OCI-M1 (cell line): ENCODE results near the gene RNF212.

Experiments used
- DNase-seq: peaks from one replicate; lab custom pipeline; 2025; lab: John Stamatoyannopoulos, UW

RNF212 gene

DNA sequence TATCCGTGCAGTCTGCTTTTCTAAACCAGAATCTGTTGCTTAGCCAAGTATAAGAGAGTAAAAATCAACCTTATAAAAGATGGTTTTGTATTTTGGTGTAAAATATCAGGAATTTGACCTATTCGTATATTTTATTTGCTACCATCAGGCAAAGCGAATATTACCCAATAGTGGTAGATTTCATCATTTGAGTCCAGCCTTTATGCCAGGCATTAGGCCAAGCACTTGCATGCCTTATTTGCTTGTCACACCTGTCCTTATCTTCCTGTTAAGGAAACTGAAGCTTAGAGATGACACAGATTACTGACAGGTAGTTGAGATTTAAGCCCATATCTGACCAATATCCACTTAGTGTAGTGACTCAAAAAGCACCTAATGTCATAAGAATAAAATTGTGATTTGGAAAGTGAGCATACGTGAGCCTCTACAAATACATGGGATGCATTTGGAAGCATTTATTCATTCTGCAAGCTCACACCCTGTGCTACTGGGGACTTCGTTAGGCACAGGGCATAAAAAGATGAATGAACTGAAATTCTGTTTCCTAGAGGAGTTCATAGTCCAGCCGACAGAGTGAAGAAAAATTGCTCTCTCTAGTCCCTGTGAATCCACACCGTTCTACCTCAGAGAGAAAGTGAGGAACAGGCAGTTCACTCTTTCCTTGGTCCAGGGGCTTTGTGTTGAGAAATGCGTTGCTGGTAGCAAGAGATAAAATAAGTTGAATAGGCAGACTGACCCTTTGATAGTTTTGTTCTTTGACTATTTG lies 2.3 kb upstream of the RNF212 start:
- DNase-seq: no peak

DNA sequence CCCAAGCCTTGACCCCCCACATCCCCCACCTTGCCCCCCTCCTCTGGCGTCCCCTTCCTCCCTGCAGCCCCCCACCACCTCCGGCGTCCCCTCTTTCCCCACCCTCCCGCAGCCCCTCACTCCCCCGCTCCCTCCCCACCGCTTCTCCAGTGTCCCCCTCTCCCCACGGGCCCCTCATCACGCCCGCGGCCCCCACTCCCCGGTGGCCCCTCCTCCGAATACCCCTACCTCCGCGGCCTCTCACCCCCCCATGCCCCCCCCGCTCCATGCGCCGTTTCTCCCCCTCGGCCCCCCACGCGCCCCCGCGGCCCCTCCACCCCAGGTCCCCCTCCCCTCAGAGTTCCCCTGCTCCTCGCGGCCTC lies 562 bp downstream of the RNF212 start:
- DNase-seq: no peak

DNA sequence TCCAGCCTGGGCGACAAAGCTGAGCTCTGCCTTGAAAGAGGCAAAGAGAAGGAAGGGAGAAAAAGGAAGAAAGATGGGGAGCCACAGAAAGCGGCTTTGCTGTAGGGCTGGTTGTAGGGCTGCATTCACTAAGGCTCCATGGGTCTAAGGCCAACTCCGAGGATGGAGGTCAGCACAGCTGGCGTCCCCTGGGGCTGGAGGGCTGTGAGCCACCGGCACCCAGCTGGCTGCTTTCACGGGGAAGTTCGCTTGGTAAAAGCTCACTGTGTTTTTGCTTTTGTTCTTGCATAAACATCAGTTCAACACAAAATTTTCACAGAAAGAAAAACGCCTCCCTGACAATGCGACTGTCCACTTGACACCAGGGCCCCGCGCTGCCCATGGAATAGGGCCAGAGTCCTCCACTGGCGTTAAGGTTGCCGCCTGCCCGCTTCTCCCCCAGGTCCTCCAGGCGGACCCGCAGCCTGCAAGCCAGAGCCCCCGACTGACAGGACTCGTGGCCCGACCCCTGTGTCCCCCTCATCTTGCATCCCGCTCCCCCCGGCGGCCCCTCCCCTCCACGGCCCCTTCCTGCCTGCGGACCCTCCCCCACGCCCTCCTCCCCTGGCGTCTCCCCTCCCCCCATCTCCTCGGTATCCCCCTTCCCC lies 1.1 kb downstream of the RNF212 start:
- DNase-seq: no peak

DNA sequence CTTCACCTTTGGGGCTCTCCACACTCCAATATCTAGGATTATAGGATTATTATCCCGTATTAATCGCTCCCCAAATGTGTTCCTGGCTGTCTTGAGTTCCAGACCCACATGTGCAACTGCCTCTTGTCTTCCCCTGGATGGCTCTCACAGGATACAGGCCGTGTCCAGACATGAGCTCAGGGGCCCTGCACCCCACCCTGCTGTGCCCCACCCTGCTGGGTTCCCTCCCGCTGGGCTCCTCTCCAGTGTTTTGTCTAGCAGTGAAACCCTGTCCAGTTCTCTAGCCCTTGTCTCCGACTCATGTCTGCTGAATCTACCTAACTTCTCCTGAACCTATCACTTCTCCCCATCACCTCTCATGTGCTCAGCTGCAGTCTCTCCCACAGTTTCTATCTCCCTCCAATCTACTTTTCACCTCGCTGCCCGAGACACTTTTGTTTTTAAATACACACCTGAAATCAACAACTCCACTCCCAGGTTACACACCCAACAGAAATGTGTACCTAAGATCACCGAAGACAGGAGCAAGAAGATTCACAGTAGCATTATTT lies 2.0 kb downstream of the RNF212 start:
- DNase-seq: no peak

DNA sequence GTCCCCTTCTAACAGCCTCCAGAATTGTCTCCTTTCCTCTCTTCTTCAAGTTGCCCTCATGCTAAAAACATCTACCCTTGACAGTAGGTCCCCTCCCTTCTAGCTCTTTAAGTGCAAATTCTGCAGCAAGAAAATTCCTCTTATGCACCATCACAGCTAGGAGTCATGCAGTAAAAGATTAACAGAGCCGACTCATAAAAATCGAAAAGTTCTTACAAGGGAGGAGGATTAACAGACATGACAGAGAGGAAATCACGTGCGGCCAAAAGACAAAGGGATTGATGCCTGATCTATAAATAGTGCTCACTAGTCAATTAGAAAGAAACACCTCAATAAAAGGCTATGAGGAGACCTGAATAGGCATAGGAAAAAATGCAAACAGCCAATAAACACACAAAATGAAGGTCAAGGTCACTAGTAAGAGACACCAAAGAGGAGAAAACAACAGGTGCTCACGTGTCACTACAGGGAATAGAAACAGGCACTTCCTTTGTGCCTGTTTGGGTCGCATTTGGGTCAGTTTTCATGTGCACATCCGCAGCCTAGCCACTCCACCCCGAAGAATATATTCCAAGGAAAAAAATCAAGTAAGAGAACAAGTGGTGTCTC lies 3.4 kb downstream of the RNF212 start:
- no peak for DNase-seq

DNA sequence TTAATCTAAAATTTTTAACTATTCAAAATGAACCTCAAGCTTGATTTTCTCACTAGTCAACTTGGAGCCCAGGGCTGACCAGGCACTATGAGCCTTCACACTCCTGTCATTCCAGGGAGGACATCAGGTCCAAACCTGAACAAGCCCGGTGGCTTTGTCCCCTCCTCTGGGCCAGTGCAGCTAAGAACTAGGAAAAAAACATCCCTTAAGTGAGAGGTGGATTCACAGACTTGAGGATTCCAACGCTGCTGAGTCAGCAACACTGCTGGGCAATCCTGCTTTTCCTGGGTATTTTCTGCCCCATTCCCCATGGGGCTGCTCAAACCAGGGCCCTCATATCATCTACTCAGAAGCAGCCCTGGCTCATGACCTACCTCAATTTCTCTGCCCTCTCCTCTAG lies 4.0 kb downstream of the RNF212 start:
- DNase-seq: no peak

DNA sequence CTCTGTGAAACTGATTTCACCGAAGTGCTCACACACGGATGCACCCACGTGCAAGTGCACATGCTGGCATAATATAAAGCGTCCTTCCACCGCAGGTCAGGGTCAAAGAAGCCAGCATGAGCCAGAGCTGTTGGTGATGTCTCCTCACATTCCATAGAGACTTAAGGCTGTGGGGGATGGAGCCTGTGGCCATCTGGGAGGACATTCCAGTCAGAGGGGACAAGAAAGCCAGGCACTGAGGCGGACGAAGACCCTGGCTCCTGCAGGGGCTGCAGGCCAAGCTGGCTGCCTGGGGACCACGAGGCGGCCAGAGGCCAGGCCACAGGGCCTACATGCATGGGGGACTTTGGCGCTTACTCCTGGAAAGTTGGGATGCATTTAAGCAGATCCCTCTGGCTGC lies 7.7 kb downstream of the RNF212 start:
- no peak for DNase-seq

DNA sequence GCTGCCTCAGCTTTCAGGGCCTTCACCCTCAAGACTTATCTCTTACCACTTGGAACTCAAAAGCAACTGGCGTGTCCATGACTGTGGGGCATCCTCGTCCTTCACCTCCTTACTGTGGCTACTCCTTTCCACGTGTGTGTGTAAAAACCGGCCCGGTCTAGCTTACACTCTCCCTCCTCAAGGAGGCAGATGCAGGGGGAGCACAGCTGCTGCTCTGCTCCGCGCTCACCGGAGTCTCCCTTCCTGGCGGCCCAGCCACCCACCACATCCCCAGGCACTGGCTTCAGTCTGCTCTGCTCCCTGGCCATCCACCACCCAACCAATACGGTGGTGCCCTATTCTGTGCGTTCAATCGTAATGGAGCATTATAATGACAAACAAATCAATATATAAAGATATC lies 8.3 kb downstream of the RNF212 start:
- no peak for DNase-seq

DNA sequence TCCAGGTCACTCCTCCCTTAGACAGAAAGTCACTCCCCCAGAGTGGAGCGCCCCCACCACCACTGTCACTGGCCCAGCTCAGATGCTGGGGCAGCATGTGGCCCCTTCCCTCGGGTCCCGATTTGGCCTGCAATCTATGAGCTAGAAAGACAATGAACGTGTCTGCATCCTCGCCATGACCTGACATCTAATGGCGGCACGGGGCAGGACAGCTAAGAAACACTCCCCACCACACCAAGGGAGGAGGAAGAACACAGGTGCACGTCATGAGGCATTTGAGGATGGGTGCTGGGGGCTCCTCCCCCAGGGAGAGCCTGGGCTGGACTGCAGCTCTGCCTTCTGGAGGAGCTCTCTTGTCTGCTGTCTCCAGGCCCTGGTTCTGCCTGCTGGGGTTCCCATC lies 8.7 kb downstream of the RNF212 start:
- no peak for DNase-seq

DNA sequence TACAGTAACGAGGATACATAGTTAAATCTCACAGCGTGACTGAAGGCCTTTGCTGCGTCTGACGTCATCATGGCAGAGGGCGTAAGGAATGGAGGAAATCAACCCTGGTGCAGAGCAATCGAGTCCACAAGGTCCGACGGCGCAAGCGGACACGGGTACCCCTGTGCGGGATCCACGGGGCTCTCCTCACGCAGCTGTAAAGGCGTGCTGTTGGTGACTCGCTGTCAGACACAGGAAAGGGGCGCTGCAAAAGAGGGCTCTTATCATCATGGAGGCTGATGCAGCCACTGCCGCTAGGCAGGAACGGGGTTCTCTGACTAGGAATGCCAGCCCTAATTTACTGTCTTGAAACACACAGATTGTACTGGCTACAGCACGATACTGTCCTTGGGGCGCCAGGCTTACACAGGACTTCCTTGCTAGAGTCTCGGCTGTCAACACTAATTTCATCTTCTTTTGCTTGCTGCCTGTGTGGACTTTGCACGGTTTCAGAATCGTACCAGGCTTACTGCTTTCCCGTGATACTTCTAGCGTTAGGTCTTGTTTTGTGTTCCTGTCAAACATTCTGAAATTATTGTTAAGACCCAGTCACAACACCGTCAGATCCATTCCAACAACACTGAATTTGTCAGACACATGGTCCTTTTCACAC lies 13.6 kb downstream of the RNF212 start:
- DNase-seq: no peak

DNA sequence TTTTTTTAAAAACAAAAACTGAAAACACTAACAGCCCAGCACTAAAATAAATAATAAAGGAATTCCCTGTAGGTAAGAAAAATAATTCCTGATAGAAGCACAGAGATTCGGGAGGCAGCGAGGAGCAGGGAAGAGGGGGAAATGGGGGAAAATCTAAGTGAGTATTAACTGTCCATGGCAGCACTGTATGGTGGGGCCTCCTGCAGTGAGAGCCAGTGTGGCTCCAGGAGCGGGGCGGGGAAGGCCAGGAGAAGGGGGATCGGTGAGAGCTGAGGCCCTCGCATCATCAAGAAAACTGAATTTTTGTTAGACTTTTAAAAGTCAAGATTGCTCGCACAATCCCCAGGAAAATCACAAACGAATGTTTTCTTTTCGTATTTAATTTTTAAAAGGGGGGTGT lies 14.1 kb downstream of the RNF212 start:
- DNase-seq: no peak

DNA sequence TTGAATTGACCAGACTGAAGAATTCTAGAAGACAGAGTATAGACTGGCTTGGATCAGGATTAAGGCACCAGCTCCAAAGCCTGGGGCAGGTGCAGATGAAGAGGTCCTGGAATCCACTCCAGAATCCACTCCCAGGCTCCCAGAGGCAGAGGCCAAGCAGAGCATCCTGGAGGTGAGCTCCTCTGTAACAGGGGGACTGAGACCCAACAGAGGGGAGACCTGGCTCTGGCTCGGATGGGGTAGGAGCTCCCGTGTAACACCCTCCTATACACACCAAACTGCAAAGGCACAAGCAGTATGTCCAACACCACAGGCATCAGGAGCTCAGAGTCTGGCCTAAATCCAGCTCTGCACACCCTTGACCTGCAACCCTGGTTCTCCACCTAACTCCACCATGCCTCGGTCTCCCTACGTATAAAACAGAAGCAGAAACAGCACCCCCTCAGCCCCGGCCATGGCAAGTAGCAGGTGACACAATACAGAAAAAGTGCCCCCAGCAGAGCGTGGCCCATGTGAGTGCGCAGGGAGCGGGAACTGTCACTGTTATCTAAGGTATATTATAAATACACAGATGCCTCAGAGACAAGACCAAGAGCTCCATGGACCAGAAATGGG lies 14.9 kb downstream of the RNF212 start:
- no peak for DNase-seq

DNA sequence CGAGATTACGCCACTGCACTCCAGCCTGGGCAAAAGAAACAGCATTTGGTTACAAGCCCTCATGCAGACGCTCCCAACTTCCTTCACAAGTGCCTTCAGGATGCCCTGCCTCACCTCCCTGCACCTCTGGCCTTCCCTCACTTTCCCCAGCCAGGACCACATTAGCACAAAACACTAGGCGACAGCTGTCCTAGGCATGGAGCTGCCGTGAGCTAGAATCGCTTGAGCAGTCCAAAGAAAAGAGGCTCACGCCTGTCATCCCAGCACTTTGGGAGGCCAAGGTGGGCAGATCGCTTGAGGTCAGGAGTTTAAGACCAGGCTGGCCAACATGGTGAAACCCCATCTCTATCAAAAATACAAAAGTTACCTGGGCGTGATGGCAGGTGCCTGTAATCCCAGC lies 15.8 kb downstream of the RNF212 start:
- DNase-seq: no peak

DNA sequence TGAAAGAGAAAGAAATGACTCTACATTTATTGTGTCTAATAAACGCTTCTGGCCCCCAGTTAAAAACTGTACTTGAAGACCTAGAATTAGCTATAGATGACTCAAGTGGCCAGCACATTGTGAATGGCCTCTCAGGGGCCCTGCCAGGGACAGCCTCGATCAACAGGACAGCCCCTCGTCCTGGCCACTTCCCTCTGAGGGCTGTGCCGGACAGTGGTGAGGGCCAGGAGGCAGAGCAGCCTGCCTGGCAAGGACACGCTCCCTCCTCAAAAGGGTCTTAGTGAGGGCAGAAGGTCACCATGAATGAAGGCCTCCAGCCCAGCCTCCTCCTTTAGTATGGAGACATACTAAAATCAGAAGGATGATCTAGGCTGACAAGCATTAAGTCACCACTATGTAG lies 16.5 kb downstream of the RNF212 start:
- no peak for DNase-seq

DNA sequence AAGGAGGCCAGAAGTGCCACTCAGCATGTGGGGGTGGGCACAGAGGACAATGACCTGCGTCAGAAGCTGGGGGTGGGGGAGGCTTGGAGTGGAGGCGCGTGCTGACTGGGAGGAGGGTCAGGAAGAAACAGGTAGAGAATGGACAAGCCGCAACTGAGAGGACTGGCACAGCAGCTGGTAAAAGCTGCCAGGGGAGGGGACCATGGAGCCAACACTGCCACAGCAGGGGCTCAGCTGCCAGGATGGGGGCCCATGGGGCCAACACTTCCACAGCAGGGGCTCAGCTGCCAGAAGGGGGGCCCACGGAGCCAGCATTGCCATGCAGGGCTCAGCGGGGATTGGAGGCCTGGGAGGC lies 19.1 kb downstream of the RNF212 start:
- no peak for DNase-seq

DNA sequence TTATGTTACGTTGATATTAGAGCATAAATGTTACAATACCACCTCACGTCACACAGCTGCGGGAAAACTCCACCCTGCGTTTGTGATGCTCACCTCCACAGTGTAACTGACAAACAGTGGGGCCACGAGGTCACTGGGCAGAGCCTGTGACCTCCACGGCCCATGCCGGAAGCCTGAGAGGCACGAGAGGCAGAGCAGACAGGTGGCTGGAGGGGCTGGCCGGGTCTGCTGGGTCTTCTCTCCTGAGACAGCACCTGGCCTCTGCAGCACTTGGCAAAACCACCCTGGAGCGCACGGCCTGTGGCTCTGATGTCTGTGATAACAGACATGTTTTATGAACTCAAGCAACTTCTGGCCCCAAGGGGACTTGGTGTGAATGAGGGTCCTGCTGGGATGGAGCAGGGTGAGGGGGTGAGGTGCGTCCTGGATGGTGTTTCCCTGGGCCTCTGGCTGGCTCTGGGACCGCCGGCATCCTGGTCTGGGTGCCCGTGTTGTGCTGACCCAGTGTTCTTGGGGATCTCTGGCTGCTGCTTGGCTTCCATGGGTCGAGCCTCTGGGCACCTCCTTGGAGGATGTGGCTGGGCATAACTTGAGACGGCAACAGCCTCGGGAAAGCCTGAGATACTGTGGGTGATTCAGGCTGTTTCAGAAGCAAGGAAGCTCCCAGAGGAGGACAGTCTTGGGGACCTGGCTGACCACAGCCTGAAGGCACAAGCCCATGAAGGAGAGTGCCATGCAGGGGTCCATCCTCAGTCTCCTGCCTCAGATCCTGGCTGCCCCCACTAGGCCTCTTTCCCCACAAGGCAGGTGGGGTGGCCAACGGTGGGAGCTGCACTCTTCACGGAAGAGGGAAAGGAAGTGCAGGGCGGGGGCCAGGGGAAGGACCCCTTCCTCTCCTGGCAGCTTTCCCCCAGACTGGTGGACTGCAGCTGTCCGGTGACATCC lies 19.7 kb downstream of the RNF212 start:
- DNase-seq: no peak

DNA sequence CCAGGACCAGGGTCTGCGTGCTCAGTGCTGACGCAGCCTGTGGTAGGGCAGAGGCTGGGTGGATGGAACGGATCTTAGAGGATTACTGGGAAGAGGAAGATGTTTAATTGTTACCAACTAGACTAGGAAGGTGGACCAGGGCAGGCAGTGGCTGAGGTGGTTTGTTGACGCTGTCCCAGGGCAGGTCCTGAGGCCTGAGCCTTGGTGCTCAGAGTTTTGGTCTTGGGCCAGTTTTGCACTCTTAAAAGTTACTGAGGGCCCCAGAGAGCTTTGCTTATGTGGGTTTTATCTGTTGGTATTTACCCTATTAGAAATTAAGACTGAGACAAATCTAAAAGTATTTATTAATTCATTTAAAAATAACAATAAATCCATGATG lies 20.4 kb downstream of the RNF212 start:
- no peak for DNase-seq

DNA sequence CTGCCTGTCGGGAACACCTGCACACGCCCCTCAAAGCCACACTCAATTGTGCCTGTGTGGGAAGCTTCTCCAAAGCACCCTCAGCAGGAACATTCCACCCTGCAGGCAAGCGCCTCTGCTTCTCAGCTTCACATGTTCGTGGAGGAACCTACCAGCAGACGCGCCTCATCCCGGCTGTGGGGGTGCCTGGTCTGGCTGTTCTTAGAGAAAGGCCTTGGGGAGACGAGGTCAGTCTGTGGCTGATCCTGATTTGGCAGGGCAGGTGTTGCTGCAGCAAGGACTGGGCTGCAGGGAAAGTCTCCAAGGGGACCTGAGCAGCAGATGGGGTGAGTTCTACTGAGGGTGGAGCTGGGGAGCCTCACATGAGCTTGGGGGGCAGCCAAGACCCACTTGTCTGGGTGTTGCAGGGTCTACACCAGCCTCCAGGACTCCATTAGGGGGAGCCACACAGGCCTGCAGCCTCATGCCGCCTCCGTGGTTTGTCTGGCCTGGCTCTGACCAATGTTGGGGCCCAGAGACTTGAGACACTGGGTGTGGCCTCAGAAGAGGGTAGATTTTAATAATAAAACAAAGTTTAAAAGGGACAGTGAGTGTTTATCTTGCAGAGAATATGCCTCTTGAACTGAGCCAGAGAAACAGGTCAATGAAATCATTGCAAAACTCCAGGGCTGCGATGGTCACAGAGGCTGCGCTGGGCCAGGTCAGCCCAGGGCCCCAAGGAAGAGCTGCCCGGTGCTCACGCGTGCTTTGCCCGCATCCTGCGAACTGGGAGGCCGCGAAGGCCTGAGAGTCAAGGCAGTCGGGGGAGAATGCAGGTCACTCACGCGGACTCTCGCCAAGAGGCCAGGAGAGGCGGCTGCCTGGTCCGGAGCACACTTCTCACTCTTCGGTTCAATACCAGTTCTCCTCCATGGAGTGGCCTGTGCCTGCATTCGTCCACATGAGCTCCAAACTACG lies 21.1 kb downstream of the RNF212 start:
- DNase-seq: no peak

DNA sequence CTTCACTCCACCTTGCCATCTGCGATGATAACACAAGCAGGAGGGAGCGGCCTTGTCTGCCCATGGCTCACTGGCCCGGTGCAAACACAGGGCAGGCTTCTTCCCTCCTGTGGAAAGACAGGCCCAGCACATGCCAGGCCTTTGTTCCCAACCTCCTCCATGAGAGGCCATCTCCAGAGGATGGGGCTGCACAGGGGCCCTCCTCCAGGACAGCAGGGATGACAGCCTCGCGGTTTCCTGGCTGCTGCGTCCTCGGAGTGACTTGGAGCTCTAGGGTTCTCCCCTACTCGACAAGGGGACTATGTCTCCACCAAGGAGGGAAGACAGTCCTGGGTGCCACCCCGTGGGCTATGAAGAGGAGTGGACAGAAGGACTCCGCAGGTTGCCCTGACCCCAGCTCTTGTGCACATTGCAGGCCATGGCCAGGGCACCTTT lies 21.8 kb downstream of the RNF212 start:
- no peak for DNase-seq
